Loucy (cell line): Measurements from ENCODE around the gene LRRC4C.

Experiments used
- H2AFZ ChIP-seq: fragments of 200-600 bp; sonication (generic); 2 replicates; pipeline ENCODE4 v1.6.0; 2016; ENCODE audit warnings: antibody characterized with exemption, mild to moderate bottlenecking, low read length, moderate library complexity
- H3F3A ChIP-seq: fragments of 200-600 bp; 2 replicates; pipeline ENCODE4 v1.6.0; 2016; ENCODE audit warnings: antibody characterized with exemption, low read depth, mild to moderate bottlenecking
- H3K27me3 ChIP-seq: fragments of 200-600 bp; sonication (generic); 2 replicates; pipeline ENCODE4 v1.6.1; 2014; ENCODE audit warnings: low read length, mild to moderate bottlenecking; ENCODE audit not compliant: insufficient read depth, poor library complexity, severe bottlenecking
- H3K36me3 ChIP-seq: fragments of 200-600 bp; sonication (generic); 2 replicates; pipeline ENCODE4 v1.6.1; 2016; ENCODE audit warnings: low read length; ENCODE audit not compliant: insufficient read depth
- H3K4me1 ChIP-seq: fragments of 200-600 bp; sonication (generic); 2 replicates; pipeline ENCODE4 v1.5.1; 2014; ENCODE audit warnings: low read length, mild to moderate bottlenecking; ENCODE audit not compliant: insufficient read depth, poor library complexity, severe bottlenecking
- H3K4me2 ChIP-seq: fragments of 200-600 bp; sonication (generic); 2 replicates; pipeline ENCODE4 v1.6.0; 2014; ENCODE audit warnings: antibody characterized with exemption, low read length, low read depth, mild to moderate bottlenecking; ENCODE audit not compliant: poor library complexity, severe bottlenecking
- H3K4me3 ChIP-seq: fragments of 200-600 bp; sonication (generic); 2 replicates; pipeline ENCODE4 v1.5.1; 2014; ENCODE audit warnings: low read length, mild to moderate bottlenecking, mixed read lengths; ENCODE audit not compliant: poor library complexity, severe bottlenecking
- H3K79me2 ChIP-seq: fragments of 200-600 bp; sonication (generic); 2 replicates; pipeline ENCODE4 v1.6.1; 2014; ENCODE audit warnings: low read length; ENCODE audit not compliant: insufficient read depth
- H3K9ac ChIP-seq: fragments of 200-600 bp; sonication (generic); 2 replicates; pipeline ENCODE4 v1.6.0; 2014; ENCODE audit warnings: mild to moderate bottlenecking, low read depth, low read length, moderate library complexity; ENCODE audit not compliant: poor library complexity, severe bottlenecking
- H3K9me2 ChIP-seq: fragments of 200-600 bp; sonication (generic); replicated peaks from 2 replicates; pipeline ENCODE4 v1.6.1; 2016; ENCODE audit warnings: low read depth, low read length, mixed read lengths
- H3K9me3 ChIP-seq: fragments of 200-600 bp; sonication (generic); 2 replicates; pipeline ENCODE4 v1.6.1; 2014; ENCODE audit warnings: mild to moderate bottlenecking, antibody characterized with exemption, low read length, low read depth; ENCODE audit not compliant: insufficient read depth
- H4K20me1 ChIP-seq: fragments of 200-600 bp; sonication (generic); 2 replicates; pipeline ENCODE4 v1.6.0; 2014; ENCODE audit warnings: antibody characterized with exemption, low read length, mild to moderate bottlenecking; ENCODE audit not compliant: insufficient read depth, poor library complexity, severe bottlenecking
- EZH2phosphoT487 ChIP-seq: fragments of 200-600 bp; IDR thresholded peaks from 2 replicates; pipeline ENCODE4 v1.6.1; 2018; ENCODE audit warnings: antibody characterized with exemption, mild to moderate bottlenecking, moderate library complexity, borderline replicate concordance
- TF ChIP-seq, protein P1 (sequence below): fragments of 200-600 bp; sonication (generic); conservative IDR thresholded peaks from 2 replicates; pipeline ENCODE4 v1.5.1; 2014; ENCODE audit warnings: mild to moderate bottlenecking, antibody characterized with exemption, low read length

Gene LRRC4C

DNA sequence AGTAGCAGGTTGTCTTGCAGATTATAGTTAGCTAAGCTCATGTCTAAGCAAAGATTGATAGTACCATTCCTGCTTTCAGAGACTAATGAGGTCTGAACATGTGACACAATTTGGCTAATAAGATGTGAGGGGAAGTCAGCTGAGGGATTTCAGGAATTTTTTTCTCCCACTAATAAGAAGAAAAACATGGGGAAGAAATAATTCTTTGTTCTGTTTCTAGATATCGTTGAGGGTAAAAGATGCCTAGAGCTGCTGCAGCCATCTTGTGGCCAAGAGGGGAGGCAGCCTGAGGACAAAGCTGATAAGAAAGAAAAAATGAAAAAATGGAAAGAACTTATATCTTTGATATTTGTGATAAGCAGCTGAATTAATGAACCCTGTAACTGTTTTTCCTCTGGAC is 1334.4 kb downstream of the LRRC4C start:
- H3K4me2 ChIP-seq = no peak overlapping the region
- H3K27me3 ChIP-seq = no peaks in the 10 kb centered on the region
- no peak overlapping the region for H3K9ac ChIP-seq
- H4K20me1 ChIP-seq = no peaks in the 10 kb centered on the region
- TF ChIP-seq, protein P1, sequence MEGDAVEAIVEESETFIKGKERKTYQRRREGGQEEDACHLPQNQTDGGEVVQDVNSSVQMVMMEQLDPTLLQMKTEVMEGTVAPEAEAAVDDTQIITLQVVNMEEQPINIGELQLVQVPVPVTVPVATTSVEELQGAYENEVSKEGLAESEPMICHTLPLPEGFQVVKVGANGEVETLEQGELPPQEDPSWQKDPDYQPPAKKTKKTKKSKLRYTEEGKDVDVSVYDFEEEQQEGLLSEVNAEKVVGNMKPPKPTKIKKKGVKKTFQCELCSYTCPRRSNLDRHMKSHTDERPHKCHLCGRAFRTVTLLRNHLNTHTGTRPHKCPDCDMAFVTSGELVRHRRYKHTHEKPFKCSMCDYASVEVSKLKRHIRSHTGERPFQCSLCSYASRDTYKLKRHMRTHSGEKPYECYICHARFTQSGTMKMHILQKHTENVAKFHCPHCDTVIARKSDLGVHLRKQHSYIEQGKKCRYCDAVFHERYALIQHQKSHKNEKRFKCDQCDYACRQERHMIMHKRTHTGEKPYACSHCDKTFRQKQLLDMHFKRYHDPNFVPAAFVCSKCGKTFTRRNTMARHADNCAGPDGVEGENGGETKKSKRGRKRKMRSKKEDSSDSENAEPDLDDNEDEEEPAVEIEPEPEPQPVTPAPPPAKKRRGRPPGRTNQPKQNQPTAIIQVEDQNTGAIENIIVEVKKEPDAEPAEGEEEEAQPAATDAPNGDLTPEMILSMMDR = 0 out of 2 replicates have a peak, but pooled peaks have one; percentile 16
- no peak for TF ChIP-seq EZH2phosphoT487
- no peaks in the 10 kb centered on the region for H3K9me2 ChIP-seq
- no peaks in the 10 kb centered on the region for H3F3A ChIP-seq
- no peaks in the 10 kb centered on the region for H3K79me2 ChIP-seq
- H3K9me3 ChIP-seq = no peaks in the 10 kb centered on the region
- H3K4me3 ChIP-seq = no peak overlapping the region
- no peaks in the 10 kb centered on the region for H3K36me3 ChIP-seq
- no peak overlapping the region for H2AFZ ChIP-seq
- H3K4me1 ChIP-seq = no peaks in the 10 kb centered on the region

DNA sequence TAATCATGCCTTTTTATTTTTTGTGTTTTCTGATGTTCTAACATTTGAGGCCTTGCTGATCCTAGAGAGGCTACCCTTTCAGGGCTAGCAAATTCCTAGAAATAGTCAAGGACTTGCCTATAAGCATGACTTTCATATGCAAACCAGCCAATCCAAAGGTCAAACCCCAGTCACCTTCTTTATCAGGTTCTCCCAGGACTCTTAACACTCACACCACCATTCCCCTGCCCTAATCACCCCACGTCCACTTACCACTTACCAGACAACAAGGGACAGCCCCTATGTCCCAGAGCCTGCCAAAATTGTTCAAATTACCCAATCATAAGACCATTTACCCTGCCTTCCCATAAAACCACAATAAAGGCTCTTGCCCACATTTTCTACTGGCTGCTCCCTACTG is 1339.8 kb downstream of the LRRC4C start:
- Histone ChIP-seq H2AFZ (no peak overlapping the region), H3F3A (no peaks in the 10 kb centered on the region), H3K9me2 (no peaks in the 10 kb centered on the region), H3K27me3 (no peaks in the 10 kb centered on the region), H3K4me1 (no peaks in the 10 kb centered on the region), H3K4me2 (no peak overlapping the region), H4K20me1 (no peaks in the 10 kb centered on the region), H3K9ac (no peak overlapping the region), H3K79me2 (no peaks in the 10 kb centered on the region), H3K36me3 (no peaks in the 10 kb centered on the region), H3K9me3 (no peaks in the 10 kb centered on the region), H3K4me3 (no peak overlapping the region)
- TF ChIP-seq, protein P1 = no peak
- TF ChIP-seq EZH2phosphoT487 = no peak

DNA sequence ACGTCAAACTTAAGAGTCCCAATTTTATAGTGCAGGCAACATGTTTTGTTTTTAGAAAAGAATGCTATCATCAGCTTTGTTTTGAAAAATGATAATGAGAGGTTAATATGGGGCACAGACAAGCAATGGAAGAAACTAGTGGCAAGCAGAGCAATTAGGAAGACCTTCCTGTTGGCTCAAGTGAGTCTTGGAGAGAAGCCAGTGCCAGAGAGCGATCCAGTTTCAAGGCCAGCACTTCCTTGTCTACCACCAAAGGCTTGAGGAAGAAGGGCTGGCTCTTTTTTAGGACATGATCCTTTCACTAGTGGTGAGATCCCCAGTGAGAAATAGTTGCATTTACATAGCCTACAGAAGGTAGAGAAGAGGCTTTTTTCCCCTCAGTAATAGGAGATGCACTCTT is 1340.7 kb downstream of the LRRC4C start:
- no peaks in the 10 kb centered on the region for H4K20me1 ChIP-seq
- H3K9ac ChIP-seq = no peak overlapping the region
- H2AFZ ChIP-seq = no peak overlapping the region
- H3K27me3 ChIP-seq = no peaks in the 10 kb centered on the region
- H3F3A ChIP-seq = no peaks in the 10 kb centered on the region
- H3K9me2 ChIP-seq = no peaks in the 10 kb centered on the region
- no peaks in the 10 kb centered on the region for H3K79me2 ChIP-seq
- H3K4me1 ChIP-seq = no peaks in the 10 kb centered on the region
- no peaks in the 10 kb centered on the region for H3K9me3 ChIP-seq
- H3K4me3 ChIP-seq = no peak overlapping the region
- no peak overlapping the region for H3K4me2 ChIP-seq
- no peaks in the 10 kb centered on the region for H3K36me3 ChIP-seq
- TF ChIP-seq, protein P1 = no peak
- TF ChIP-seq EZH2phosphoT487 = no peak
